Vagina (tissue), 2 donors: ENCODE data around the gene MED19. TPM values are rescaled to one million over a fixed set of nuclear protein-coding genes. Genes with fewer than 3 reads are reported as not detected.
A peak's percentile ranks its signal among the peaks of the same experiment; 100 is the strongest.

Source experiments
- DNase-seq, 2 donors: peaks; one replicate each; pipeline ENCODE4 v3.0.0-alpha.2; 2017; ENCODE audit errors: extremely low spot score in 2 of 2
- H3K27ac ChIP-seq: fragments of 200-600 bp; sonication (generic); one replicate; pipeline ENCODE4 v1.5.1; 2019
- H3K27me3 ChIP-seq: fragments of 200-600 bp; sonication (generic); one replicate; pipeline ENCODE4 v1.5.1; 2019
- H3K36me3 ChIP-seq, 2 donors: fragments of 200-600 bp; sonication (generic); one replicate each; pipeline ENCODE4 v1.5.1; 2017 to 2019
- H3K4me1 ChIP-seq: fragments of 200-600 bp; sonication (generic); one replicate; pipeline ENCODE4 v1.5.1; 2019
- H3K4me3 ChIP-seq, 2 donors: fragments of 200-600 bp; sonication (generic); 1 replicate in 1 of 2; 2 replicates in 1 of 2; pipeline ENCODE4 v1.5.1; 2016 to 2019
- H3K9me3 ChIP-seq: fragments of 200-600 bp; sonication (generic); one replicate; pipeline ENCODE4 v1.5.1; 2019
- POLR2A ChIP-seq, 2 donors: fragments of 450-650 bp; IDR thresholded peaks; one replicate each; pipeline ENCODE4 v1.6.1; 2017; ENCODE audit warnings: antibody characterized with exemption in 2 of 2, mild to moderate bottlenecking in 2 of 2, moderate library complexity in 2 of 2
- POLR2AphosphoS5 ChIP-seq, 2 donors: sonication (generic); formaldehyde crosslinking; IDR thresholded peaks; one replicate each; pipeline ENCODE4 v1.9.0; 2017; ENCODE audit warnings: antibody characterized with exemption in 2 of 2, mild to moderate bottlenecking in 2 of 2, low read depth in 1 of 2; ENCODE audit not compliant: insufficient read depth in 1 of 2
- intact Hi-C: fragments of 100-400 bp; cut with DNase I; formaldehyde crosslinking; loops from one replicate; pipeline ENCODE4 v1.15.1; 2023
- total RNA-seq: library from RNA; depleted of rRNA; stranded (reverse); fragments of >200 nt; gene quantifications from one replicate; pipeline ENCODE4 v1.2.3, GENCODE V29; 2016
- TF ChIP-seq, protein P1 (sequence below), 3 experiments: fragments of 450-650 bp in 2 of 3; fragments of 200-600 bp in 1 of 3; sonication (generic) in 1 of 3; IDR thresholded peaks; one replicate each; pipeline ENCODE4 v1.5.1; 2017 to 2019; ENCODE audit warnings: antibody characterized with exemption in 3 of 3, mild to moderate bottlenecking in 2 of 3, moderate library complexity in 2 of 3

Gene MED19
- total RNA-seq, 1 donor from 2014 or later, result 18.4 TPM

DNA sequence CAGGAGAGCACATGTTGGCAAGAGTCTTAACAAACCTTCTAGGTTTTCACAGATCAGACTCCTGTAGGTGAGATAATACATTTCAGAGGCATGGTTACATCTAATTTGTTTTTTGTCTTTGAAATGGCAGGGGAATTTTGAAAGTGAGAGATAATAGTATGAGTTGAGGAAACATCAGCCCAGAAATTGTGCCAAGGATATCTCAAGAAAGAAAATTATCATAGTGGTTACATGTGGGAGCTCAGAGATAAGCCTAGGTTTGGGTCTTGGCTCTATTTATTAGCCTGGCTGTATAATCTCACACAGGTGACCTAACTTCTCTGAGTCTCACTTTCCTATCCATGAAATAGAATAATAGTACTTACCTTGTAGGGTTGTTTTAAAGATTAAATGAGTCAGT is 39.2 kb upstream of the MED19 start:
- DNase-seq, result no peak
- Histone ChIP-seq H3K4me1 (no peaks in the 10 kb centered on the region), H3K9me3 (no peaks in the 10 kb centered on the region), H3K36me3 (no peaks in the 10 kb centered on the region), H3K27me3 (no peaks in the 10 kb centered on the region), H3K27ac (no peak overlapping the region), H3K4me3 (no peak overlapping the region)
- intact Hi-C loops, result no loop called here
- TF ChIP-seq POLR2AphosphoS5 (IDR thresholded peaks at IDR 0.05; ENCODE audit: insufficient read depth in 1 of 2, low read depth in 1 of 2) (no peak), POLR2A (IDR thresholded peaks at IDR 0.05) (no peak)
- TF ChIP-seq, protein P1, sequence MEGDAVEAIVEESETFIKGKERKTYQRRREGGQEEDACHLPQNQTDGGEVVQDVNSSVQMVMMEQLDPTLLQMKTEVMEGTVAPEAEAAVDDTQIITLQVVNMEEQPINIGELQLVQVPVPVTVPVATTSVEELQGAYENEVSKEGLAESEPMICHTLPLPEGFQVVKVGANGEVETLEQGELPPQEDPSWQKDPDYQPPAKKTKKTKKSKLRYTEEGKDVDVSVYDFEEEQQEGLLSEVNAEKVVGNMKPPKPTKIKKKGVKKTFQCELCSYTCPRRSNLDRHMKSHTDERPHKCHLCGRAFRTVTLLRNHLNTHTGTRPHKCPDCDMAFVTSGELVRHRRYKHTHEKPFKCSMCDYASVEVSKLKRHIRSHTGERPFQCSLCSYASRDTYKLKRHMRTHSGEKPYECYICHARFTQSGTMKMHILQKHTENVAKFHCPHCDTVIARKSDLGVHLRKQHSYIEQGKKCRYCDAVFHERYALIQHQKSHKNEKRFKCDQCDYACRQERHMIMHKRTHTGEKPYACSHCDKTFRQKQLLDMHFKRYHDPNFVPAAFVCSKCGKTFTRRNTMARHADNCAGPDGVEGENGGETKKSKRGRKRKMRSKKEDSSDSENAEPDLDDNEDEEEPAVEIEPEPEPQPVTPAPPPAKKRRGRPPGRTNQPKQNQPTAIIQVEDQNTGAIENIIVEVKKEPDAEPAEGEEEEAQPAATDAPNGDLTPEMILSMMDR (IDR thresholded peaks at IDR 0.05), result no peak

DNA sequence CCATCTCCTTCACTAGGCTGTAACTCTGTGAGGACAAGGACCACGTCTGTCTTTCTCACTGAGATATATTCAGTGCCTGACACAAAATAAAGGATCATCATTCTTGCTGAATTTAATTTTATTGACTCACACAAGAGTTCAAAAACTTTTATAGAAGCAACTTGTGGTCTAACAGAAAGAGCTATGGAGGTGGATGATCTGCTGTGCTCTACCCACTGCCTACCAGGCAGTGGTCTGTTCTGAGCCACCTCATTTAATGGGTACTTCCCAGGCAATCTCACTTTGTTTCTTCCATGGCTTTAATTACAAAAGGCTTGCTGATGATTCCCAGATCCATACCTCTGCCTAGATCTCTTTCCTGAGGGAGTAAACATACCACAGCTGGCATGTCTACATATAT is 34.9 kb upstream of the MED19 start:
- H3K27ac ChIP-seq, result no peak overlapping the region
- TF ChIP-seq, protein P1 (IDR thresholded peaks at IDR 0.05), result no peak
- TF ChIP-seq POLR2A (IDR thresholded peaks at IDR 0.05) (no peak), POLR2AphosphoS5 (IDR thresholded peaks at IDR 0.05; ENCODE audit: insufficient read depth in 1 of 2, low read depth in 1 of 2) (no peak)
- H3K4me3 ChIP-seq, result no peak overlapping the region
- H3K9me3 ChIP-seq, result no peaks in the 10 kb centered on the region
- H3K4me1 ChIP-seq, result peaks cover 13% of the 10 kb centered on the region
- no peak for DNase-seq
- intact Hi-C loops, result loop anchor here (10.0 kb wide), 1 partner anchor 48 kb away; no protein-coding TSS in a partner anchor
- peaks cover 0 to 24% of the 10 kb centered on the region in 2 donors for H3K36me3 ChIP-seq
- H3K27me3 ChIP-seq, result no peaks in the 10 kb centered on the region

DNA sequence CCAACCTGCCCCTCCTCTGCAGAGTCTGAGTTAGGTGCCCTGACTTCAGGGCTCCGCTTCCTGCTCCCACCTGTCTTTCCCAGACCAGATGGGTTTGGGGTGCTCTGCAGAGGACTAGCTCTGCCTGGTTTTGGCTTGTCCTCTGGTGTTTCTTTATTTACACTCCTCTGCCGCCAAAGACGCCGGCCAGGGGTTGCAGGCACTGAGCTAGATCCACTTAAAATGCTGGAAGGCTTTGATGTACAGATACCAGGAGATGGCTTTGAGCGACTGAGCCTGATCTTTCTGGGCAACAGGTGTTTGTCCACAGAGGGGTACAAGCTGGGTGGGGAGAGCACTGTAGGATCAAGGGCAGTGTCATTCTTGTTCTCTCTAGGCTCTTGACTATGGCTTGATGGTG is 33.2 kb upstream of the MED19 start:
- peaks cover 0 to 24% of the 10 kb centered on the region in 2 donors for H3K36me3 ChIP-seq
- no peak for TF ChIP-seq POLR2AphosphoS5 (IDR thresholded peaks at IDR 0.05; ENCODE audit: insufficient read depth in 1 of 2, low read depth in 1 of 2)
- no peak for TF ChIP-seq POLR2A (IDR thresholded peaks at IDR 0.05)
- intact Hi-C loops, result loop anchor here (10.0 kb wide), 1 partner anchor 50 kb away; no protein-coding TSS in a partner anchor
- DNase-seq, result no peak
- no peak overlapping the region for H3K27ac ChIP-seq
- no peaks in the 10 kb centered on the region for H3K27me3 ChIP-seq
- H3K9me3 ChIP-seq, result no peaks in the 10 kb centered on the region
- no peak overlapping the region for H3K4me3 ChIP-seq
- H3K4me1 ChIP-seq, result peaks cover 20% of the 10 kb centered on the region

DNA sequence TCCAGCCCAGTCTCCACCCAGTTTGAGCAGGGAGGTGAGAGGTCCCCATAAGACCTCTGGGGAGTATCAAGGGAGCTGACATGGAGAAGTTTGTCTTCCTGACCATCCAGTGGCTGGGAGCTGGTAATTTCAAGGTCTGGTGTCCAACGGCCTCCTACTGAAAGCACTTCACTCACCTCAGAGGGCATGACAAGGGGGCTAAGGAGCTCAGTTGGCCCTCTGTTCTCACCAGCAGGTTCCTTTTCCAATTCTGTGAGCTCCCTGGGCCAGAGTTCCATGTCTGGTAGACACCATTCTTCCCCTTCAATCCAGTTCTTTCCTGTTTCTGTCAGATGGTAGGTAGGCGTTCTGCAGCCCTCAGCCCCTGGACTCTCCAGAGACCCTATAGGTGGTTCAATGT is 32.3 kb upstream of the MED19 start:
- Histone ChIP-seq H3K27ac (no peak overlapping the region), H3K4me3 (no peak overlapping the region), H3K27me3 (no peaks in the 10 kb centered on the region), H3K9me3 (no peaks in the 10 kb centered on the region), H3K4me1 (peaks cover 20% of the 10 kb centered on the region), H3K36me3 (peaks cover 0 to 24% of the 10 kb centered on the region in 2 donors)
- no peak for DNase-seq
- intact Hi-C loops, result loop anchor here (10.0 kb wide), 1 partner anchor 50 kb away; no protein-coding TSS in a partner anchor
- TF ChIP-seq POLR2AphosphoS5 (IDR thresholded peaks at IDR 0.05; ENCODE audit: insufficient read depth in 1 of 2, low read depth in 1 of 2) (no peak), POLR2A (IDR thresholded peaks at IDR 0.05) (no peak)
- TF ChIP-seq, protein P1 (IDR thresholded peaks at IDR 0.05), result no peak

DNA sequence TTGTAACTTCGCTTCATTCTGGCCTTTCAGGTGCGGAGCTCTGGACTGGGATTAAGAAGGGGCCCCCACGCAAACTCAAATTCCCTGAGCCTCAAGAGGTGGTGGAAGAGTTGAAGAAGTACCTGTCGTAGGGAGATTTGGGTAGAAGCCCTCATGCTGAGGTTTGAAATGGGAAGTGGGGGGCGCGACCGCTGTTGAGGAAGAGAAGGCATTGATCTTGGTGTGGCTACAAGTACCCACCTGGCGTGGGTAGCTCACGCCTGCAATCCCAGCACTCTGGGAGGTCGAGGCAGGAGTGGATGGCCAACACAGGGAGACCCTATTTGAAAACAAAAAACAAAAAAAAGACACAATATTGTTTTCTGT is 30.1 kb upstream of the MED19 start:
- no peak for DNase-seq
- Histone ChIP-seq H3K4me1 (peaks cover 20% of the 10 kb centered on the region), H3K36me3 (peaks cover 0 to 41% of the 10 kb centered on the region in 2 donors), H3K9me3 (no peaks in the 10 kb centered on the region), H3K27ac (peak overlapping the region; percentile 86), H3K27me3 (no peaks in the 10 kb centered on the region), H3K4me3 (peak overlapping the region; percentile 71 to 88)
- TF ChIP-seq, protein P1 (IDR thresholded peaks at IDR 0.05), result no peak
- no peak for TF ChIP-seq POLR2A (IDR thresholded peaks at IDR 0.05)
- no peak for TF ChIP-seq POLR2AphosphoS5 (IDR thresholded peaks at IDR 0.05; ENCODE audit: insufficient read depth in 1 of 2, low read depth in 1 of 2)
- intact Hi-C loops, result loop anchor here (10.0 kb wide), 1 partner anchor 53 kb away; no protein-coding TSS in a partner anchor
